Measurements from ENCODE around the gene WDR86.

The WDR86 gene

DNA sequence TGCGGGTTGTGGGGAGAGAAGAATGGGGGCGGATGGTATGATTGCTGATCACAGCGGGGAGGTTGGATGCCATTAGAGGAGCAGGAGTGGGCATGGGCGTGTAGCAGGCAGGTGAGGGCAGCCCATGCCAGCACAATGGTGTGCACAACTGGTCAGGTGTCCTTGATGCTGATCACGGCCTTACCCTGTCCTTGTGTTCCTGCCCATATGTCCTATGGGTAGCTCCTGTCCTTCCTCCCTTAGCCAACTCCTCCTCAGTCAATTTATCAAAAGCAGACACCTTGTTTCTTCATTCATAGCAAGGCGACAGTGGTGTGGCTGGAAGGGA is 30.7 kb downstream of the WDR86 start:
- no peak for DNase-seq (ENCODE audit: low spot score)

DNA sequence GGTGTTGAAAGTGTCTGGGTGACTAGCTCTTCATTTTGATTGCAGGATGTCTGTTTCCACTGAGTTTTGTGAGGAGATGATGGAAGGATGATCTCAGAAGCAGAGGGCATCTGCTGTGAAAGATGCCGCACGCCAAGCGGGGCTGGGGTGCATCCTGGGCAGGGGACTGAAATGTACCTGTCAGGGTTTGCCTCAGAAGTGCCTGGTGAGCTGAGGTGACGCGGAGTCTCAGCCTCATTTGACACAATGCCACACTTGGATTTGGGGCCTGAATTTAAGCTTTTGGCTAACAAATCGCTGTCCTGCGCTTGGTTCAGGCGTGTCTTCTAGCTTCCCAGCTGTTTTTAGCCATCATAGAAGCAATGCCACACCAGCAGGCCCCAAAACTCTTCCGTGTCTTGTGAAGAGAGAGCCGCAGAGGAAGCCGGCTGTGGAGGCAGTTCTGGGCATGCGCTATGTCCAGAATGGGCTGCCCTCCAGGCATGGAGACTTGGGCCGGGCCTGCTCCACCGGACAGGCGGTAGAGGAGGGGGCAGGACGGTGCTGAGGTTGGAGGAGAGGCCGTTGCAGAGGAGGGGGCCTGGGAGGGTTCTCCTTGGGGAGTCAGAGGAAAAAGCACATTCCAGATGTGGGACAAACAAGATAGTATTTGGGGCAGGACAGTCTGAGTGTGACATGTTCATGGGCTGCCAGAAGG is 31.2 kb downstream of the WDR86 start:
- no peak for DNase-seq (ENCODE audit: low spot score)

DNA sequence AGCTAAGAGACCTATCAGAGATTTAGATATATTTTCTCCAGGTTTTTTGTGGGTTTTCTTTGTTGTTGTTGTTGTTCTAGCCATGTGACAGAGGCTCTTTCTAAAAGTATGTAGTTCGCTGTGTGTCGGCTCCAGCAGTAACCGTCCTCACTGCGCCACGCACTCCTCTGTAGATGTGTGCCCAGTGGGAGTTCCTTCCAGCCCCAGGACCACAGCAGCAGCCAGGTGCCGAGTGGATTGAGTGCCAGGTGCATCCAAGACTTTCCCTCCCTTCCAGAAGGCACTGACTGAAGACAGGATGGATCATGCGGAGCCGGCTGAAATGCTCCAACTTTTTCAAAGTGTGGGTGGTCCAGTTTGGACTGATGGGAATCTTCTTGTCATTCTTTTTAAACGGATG is 31.8 kb downstream of the WDR86 start:
- no peak for DNase-seq (ENCODE audit: low spot score)

DNA sequence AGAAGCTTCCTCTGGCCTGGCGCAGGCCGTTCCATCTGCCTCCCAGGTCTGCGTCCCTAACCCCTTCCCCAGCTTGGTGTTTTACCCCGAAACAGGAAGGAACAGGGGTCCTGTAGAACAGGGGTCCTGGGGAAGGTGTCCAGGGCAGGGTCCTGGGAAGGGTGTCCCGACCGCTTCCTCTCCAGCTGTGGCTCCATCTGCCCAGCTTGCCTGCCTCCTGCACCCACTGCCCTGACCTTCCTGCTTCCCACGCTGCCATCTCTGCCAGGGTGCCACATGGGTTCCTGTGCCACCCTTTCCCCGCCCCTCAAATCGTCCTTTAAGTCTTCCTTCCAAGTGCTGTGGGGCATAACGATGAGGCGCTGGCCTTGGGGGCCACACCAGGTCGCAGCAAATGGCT is 32.4 kb downstream of the WDR86 start:
- DNase-seq (ENCODE audit: low spot score), result no peak

DNA sequence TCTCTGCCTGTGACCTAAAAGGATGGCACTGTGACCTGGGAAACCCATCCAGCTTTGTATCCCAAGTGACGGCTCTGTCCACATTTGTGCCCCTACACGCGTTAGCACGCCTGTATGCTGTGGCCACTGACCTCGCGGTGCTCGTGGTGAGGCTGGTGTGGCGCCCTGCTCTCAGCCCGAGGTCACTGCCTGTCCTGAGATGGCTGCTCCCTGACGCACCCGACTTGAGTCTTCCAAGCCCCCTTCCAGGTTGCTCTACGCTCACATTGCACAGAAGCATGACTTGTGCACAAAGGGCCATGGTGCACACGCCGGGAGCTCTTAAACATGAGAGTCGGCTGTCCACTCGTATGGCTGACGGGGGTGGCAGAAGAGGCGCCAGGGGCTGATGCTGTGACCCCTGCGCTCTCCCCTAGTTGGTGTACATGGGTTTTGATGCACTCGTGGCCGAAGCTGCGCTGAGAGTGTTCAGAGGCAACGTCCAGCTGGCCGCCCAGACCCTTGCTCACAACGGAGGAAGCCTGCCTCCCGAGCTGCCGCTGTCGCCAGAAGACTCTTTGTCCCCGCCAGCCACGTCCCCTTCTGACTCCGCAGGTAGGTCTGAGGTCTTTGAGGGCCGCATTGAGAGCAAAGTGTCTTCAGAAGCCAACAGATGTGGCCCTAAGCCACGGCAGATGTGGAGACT is 33.5 kb downstream of the WDR86 start:
- no peak for DNase-seq (ENCODE audit: low spot score)

DNA sequence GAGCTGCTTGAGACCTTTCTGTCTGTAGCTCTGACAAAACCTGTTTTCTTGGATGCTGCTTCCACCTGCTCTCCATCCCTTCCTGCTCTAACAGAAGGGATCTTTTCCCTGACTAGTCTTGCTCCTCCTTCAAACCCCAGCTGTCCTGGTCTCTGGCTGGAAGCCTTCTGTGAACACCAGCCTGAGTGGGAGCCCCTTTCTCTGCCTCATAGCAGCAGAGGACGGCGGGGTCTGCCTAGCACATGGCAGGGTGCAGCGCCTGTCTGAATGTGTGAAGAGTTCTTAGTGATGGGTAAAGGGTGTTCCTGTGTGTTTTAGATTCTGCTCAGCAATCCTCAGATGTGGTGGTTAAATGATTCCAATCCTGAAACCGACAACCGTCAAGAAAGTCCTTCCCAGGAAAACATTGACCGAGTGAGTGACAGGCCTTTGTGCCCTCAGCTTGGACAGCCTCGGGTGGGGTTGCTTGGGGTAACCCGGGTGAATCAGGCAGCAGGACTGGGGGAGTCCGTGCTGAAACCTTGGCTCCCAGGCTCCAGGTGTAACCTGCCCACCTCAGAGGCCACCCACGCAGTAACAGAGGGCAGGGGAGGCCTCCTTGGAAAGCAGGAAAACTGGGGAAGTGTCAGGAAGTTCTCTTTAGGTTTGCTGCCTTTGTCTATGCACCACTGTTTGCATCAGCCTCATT is 34.2 kb downstream of the WDR86 start:
- no peak for DNase-seq (ENCODE audit: low spot score)

DNA sequence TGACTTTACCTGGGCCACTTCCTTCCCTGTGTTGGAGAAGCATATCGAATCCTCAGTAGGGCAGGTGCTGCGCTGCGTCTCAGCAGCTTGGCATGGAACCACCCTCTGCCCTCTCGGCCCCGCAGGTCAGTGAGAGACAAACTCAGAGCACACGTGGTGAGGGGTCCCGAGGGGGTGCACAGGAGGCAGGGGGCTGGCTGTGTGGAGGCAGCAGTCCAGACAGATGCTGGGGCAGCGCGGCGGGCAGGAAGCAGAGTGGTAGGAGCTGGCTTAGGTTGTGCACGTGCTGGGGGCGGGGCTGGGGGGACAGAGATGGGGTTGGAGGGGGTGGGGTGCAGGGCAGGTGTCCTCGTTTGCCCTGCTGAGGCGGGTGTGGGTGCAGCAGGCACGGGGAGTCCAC is 35.1 kb downstream of the WDR86 start:
- DNase-seq (ENCODE audit: low spot score), result no peak

DNA sequence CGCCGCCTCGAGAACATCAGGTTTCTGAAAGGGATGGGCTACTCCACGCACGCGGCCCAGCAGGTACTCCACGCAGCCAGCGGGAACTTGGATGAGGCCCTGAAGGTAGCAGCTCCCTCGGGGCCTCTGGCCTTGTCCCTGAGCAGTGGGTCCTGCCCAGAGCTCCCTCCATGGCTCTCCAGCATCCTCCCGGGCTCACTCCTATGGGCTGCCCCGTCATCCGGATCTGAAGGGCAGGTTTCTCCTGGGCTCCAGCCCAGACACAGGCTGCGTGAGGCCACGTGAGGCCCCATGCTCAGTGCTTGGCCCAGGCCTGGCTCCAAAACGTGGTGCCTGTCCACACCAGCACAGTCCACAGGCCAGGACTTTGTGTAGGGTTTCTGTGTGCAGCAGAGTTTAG is 35.7 kb downstream of the WDR86 start:
- DNase-seq (ENCODE audit: low spot score), result no peak

DNA sequence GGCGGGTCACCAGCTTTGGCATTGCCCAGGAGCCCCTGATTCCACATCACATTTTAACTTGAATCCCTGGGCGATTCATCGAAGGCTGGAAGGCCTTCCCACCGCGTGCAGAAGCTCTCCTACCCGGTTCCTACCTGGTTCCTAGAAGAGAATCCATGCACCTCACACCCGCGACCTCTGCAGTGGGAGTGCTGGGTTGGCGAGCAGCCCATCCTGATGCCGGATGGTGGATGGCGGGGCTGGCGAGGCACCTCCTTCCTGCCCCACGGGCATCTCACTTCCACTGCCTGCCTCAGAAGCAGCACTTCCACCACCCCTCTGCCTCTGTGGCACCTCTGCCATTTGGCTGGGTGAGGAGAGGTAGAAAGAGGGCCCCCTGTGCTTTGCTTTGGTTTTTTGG is 36.2 kb downstream of the WDR86 start:
- DNase-seq (ENCODE audit: low spot score), result no peak

DNA sequence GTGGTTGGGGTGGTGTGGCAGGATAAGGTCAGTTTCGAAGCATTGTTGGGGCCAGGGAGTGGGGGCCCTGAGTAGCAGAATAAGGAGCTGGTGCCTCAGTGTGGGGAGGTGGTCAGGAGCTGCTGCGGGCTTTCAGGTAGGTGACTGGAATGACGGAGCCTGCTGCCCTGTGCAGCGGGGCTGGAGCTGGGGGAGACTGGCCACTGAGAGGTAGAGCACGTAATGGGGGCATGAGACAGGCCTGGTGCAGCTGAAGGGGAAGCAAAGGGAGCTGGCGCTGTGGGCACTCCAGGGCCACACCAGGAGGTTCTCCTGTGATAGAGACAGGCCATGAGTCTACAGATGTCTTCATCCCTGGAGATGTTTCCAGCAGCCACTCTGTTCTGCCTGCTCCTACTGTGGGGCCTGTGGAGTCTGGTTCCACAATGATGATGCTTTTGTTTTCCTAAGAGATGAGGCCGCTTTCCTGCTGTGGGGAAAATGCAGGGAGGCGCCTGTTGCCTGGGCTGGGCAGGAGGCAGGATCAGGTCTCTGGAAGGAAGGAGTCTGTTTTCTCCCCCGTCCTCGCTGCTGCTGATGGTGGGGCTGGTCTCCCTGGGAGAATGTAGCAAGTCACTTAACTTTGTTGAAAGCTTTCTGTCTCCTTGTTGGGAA is 37.1 kb downstream of the WDR86 start:
- DNase-seq (ENCODE audit: low spot score), result no peak

DNA sequence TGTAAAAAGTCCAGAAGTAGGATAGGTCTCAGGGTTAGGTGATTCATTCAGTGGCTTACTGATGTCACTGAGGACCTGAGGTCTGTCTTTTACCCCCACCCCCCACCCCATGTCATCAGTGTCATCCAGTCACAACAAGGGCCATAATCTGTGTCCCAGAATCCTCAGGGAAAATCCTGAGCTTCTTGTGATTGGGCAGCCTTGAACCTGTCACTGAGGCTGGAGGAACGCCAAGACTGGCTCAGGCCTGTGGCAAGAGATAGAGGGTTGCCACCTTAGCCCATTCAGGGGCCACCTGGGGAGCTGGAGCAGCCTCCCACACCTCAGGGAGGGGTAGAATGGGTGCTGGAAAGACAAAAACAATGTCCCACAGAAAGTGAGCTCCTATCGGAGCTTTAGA is 38.6 kb downstream of the WDR86 start:
- no peak for DNase-seq (ENCODE audit: low spot score)

DNA sequence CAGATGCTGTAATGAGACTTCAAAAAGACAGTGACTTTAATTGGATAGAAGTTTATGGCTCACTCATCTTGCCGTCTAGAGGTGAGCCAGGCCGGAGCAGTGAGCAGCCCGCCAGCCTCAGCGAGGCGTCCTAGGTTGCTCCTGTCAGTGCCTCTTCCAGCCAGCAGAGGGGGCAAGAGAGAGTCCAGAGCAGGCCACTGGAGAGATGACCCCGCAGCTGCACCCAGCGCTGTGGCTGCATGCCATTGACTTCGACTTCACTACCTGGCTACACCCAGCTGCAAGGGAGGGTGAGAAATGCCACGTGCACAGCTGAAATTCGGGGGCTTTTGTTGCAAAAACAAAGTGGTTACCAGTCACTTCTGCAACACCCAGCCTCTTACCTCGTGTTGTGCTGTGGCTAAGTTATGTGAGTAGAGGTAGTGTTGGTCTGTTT is 41.7 kb downstream of the WDR86 start:
- DNase-seq (ENCODE audit: low spot score), result peak; percentile 89

DNA sequence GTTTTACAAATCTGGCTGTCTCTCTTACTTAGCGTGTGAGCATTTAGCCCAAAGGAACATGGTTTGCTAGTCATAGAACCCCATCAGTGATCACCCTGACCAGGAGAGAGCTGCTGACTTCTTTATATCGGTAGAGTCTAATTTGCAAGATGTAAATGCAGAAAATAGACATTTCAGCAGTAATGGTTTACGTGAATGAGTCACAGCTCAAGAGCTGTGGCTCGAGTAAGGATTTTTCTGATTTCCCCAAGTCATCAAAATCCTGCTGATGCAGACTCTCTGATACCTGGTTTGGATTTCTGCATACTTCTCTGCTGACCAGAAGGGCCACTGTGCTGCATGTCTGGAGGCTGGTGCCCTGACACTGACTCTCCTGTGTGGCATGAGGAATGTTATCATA is 42.6 kb downstream of the WDR86 start:
- DNase-seq (ENCODE audit: low spot score), result no peak

DNA sequence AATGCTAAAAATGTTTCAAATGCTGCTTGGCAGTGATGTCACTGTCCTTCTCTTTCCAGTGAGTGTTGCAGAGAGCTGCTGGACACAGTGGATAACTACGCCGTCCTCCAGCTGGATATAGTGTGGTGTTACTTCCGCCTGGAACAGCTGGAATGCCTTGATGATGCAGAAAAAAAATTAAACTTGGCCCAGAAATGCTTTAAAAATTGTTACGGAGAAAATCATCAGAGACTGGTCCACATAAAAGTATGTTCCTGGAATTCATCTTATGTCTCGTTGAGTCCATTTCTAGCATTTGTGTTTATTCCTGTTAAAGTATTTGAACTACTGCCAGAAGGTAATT is 43.0 kb downstream of the WDR86 start:
- peak; percentile 74 for DNase-seq (ENCODE audit: low spot score)

DNA sequence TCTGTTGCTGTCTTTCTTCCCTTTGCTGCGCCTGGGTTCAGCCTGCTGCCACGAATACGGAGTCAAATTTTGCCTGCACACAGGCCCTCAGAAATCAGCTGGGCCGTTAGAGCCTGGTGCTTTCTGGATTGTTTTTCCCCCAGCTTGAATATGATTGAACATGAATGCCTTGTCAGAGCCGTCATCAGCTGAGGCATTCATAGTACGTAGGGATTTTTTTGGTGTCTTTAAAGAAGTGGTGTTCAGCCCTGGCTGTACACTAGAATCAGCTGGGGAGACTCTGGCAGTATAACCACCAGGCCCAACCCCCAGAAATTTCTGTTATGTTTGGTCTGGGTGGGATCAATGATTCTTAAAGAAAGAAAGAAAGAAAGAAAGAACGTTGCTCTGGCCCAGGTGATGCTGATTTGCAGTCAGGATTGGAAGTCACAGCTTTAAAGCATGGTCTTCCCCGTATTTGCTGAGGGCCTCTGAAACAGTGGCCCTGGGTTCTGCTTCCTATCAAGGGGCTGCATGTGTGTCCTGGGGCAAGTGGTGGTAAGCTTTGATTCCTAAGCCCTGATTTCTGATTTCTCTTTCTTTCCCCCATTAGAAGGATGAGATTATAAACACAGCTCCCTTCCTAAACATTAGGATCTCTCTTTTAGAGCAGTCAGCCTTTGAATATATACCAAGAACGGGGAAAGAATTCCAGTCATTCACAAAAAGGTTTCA is 43.5 kb downstream of the WDR86 start:
- no peak for DNase-seq (ENCODE audit: low spot score)

DNA sequence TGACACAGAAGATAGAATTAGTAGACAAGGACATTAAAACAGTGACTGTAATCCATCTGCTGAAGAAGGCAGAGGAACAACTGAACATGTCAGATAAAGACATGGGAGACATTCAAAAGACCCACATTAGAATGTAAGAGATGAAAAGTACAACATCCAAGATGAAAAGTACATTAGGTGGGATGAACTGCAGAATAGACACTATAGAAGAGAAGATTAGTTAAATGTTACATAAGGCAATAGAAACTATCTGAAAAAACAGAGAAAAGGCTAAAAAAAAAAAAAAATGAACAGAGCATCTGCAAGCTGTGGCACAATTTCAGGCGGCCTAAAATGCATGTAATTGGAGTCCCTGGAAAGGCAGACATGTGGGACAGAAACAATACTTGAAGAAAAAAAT is 46.7 kb downstream of the WDR86 start:
- no peak for DNase-seq (ENCODE audit: low spot score)

DNA sequence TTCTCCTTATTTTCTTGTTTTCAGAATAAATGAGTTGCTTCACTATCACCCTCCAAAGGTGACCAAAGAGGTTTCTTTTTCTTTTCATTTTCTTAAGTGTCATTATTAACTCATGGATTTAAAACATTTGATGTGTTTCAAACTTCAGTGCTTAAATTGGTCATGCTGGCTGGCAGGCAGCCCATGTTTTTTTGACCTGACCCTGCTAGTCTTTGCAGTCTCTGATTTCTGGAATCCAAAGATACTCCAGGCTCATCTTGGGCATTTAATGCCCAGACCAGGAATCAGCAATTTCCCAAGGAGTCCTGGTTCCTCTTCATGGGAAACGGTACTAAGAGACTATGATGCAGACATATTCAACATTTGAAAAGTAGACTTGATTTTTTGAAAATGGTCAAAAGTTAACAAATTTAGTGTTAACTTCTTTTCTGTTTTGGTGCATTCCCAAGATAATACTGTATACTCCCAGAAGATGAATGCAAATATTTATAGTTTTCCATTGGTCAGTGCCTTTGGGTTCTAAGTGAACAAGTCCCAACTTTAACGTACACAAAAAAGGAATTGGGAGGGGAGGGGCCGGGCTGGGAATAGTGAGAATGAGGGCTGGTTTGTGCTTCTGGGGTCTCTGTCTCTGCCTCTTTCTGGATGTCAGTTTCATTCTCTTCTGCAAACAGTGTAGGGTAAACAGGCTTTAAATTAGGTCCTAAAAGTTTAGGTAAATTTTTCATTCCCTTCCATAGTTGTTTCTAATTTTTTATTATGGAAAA is 48.5 kb downstream of the WDR86 start:
- DNase-seq (ENCODE audit: low spot score), result no peak

DNA sequence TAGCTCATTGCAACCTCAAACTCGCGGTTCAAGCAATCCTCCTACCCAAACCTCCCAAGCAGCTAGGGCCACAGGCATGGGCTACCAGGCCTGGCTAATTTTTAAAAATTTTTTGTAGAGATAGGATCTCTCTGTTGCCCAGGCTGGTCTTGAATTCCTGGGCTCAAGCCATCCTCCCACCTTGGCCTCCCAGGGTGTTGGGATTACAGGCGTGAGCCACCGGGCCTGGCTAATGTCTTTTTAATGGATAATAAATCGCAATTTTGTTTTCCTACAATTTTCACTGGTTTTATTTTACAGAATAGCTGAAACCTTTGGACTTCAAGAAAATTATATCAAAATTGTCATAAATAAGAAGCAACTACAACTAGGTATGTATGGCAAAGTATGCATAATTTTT is 57.3 kb downstream of the WDR86 start:
- DNase-seq (ENCODE audit: low spot score), result no peak

DNA sequence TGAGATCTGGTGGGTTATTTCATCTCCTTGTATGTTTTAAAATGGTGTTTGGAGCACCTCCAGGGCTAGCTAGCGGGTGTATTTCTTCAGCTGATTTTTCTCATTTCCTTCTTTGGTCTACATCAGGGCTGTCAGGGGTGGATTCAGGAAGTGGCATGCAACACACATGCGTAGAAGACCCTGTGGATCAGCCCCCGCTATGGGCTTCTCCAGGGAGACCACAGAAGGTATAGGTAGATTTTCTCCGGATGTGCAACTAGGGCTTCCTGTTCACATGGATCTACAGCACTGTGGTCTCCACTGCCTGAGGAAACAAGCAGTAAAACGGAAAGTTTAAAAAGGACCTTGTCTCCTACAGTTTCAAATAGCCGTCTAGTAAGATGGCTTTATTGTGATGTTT is 57.9 kb downstream of the WDR86 start:
- no peak for DNase-seq (ENCODE audit: low spot score)

DNA sequence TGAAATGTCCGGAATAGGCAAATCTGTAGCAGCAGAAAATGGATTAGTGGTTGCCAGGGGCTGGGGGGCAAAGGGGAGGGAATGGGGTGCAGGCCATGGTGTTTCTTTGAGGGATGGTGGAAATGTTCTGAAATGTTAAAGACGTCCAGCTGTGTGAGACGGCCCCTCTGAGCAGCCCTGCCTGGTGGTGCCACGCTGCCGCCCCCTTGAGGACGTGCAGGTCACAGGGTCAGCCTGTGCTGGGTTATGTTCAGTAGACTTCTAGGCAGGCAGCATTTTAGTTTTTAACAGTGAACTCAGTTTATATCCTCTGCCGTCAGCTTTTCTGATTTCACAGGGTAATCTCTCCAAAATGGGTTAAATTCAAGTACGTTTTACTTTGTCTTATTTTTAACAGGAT is 58.8 kb downstream of the WDR86 start:
- DNase-seq (ENCODE audit: low spot score), result no peak

DNA sequence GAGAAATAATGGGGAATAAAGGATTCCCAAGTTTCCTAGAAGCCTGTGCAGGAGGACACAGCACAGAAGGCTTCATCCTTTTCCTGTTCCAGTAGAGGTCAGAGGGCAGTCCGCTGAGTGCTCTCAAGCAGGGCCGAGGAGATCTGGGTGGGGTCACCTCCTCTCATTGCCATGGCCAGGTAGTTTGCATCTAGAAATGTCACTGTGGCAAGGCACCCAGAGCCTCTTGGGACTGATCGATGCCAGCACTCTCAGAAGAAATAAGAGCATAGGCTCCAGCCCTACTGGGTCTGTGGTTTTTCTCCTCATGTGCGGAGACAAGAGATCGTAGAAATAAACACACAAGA is 60.4 kb downstream of the WDR86 start:
- no peak for DNase-seq (ENCODE audit: low spot score)

DNA sequence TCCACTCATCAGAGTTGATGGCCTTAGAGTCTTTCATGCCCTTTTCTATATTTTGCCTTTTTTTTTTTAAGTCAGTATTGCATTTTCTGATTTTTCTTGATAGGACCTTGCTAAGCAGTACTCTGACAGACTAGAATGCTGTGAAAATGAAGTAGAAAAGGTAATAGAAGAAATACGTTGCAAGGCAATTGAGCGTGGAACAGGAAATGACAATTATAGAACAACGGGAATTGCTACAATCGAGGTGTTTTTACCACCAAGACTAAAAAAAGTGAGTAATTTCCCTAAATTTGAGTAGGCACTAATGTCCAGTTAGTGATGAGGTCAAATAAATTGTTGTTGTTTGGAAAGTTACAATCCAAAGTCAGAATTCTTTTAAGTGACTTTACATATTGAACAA is 60.9 kb downstream of the WDR86 start:
- no peak for DNase-seq (ENCODE audit: low spot score)

Data from AG08395 (cell line).